GM18867 (cell line): ENCODE results near the gene FBXO21.
"Not testable (repeated sequence)": the region's sequence is repeated elsewhere in the genome, so short reads cannot be mapped to it uniquely, and the experiment has no call there.

Source experiments
- ATAC-seq: cut with Tn5 transposase; IDR thresholded peaks from one replicate; pipeline ENCODE4 v1.9.1; 2021; ENCODE audit warnings: mild to moderate bottlenecking, moderate library complexity; ENCODE audit not compliant: unreplicated experiment

Gene FBXO21, protein sequence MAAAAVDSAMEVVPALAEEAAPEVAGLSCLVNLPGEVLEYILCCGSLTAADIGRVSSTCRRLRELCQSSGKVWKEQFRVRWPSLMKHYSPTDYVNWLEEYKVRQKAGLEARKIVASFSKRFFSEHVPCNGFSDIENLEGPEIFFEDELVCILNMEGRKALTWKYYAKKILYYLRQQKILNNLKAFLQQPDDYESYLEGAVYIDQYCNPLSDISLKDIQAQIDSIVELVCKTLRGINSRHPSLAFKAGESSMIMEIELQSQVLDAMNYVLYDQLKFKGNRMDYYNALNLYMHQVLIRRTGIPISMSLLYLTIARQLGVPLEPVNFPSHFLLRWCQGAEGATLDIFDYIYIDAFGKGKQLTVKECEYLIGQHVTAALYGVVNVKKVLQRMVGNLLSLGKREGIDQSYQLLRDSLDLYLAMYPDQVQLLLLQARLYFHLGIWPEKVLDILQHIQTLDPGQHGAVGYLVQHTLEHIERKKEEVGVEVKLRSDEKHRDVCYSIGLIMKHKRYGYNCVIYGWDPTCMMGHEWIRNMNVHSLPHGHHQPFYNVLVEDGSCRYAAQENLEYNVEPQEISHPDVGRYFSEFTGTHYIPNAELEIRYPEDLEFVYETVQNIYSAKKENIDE

DNA sequence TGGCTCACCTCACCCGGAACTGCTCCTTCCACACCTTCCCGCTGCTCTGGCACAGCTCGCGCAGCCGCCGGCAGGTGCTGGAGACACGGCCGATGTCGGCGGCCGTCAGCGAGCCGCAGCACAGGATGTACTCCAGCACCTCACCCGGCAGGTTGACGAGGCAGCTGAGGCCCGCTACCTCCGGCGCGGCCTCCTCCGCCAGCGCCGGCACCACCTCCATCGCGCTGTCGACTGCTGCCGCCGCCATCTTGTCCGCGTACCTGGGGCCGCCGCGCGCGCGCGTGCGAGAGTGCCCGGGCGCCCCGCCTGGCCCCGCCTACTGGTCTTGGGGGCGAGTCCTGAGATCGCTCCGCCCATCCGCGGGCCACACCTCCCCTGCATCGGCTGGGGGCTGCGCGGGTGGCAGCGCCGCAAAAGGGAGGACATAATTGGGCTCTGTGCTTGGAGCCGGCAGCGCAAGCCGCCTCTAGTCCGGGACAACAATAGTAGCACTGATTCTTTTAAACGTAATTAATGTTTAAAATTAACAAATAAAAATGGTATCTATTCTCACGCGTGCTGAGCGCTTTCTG lies at the start of gene FBXO21:
Gene FBXO21, minus strand, starts transcription at position 261 of the 572 bp plus-strand sequence. Its CDS starts 14 bp downstream, at position 247.
- peak; percentile 92 for ATAC-seq

DNA sequence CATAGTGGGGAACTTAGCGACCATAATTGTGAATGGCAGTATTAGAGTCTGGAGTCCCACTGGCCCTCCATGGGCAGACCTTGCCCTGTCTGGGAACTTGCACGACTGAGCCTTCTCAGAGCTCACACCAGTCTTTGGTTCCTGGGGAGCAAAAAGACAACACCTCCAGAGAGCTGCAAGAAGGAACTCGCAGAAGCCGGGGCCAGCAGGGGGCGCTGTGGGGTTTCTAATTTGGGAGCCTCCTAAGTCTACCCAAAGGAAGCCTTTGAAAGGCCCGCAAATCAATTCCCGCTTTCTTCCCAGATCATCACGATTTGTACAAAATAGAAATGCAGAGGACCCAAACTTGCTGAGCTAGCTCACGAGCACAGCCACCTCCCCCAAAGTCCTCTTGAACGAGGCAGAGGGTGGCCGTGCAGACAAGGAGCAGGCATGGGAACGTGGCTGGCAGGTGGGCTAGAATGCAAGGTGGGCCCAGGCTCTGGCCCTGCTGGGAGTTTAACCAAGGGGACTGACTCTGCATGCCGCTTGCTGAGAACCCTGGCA lies 46.3 kb upstream of the FBXO21 start:
- no peak for ATAC-seq

DNA sequence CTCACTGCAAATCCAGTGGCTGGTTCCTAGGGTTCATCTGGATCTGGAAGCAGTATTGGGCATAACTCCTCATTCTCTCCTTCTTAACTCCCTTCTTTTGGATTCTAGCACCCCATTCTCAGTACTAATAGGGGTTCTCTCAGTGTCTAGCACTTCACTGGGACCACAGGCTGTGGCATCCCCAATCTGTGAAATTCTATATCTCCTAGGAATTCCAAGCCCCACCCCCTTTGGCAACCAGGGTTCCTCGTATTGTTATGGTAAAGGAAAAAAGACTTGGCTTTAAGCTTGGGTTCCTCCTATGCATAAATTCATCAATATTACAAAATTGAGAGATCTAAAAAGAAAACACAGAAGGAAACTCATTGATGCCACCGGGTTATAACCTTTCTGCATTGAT lies 45.0 kb upstream of the FBXO21 start:
- ATAC-seq, result no peak

DNA sequence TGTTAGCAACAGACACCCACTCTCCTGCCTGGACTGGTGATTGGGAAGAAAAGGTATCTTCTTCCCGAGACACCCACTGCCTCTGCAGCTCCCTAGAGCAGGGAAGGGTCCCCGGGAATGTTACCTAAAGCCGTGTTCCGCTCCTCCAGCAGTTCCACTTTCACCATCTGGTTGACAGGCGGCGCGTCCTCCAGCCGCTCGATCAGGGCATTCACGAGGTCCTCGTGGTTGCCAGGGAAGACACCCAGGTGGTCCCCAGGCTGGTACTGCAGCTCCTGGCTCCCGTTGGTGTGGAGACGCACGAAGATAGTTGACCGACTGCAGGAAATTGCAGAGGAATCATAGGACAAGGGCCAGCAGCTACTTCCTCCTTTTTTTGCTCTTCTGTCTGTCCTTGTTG lies 44.2 kb upstream of the FBXO21 start:
- no peak for ATAC-seq

DNA sequence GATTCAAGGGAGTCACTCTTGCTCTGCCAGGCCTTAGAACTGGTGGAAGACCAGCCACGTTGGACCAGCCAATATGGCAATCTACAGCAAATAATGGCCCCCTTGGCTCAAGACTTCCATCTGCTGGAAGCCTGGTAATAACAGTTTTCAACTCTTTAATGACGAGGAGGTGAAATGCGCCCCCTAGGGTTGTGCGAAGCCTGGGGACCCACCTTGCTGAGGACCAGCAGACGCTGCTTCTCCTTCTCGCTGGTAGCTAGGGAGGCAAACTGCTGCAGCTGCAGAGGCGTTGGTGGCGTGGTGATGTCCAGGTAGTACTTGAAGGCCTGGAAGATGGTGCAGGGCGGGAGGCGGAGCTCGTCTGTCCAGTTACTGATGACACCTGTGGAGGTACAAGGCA lies 41.5 kb upstream of the FBXO21 start:
- ATAC-seq, result no peak

DNA sequence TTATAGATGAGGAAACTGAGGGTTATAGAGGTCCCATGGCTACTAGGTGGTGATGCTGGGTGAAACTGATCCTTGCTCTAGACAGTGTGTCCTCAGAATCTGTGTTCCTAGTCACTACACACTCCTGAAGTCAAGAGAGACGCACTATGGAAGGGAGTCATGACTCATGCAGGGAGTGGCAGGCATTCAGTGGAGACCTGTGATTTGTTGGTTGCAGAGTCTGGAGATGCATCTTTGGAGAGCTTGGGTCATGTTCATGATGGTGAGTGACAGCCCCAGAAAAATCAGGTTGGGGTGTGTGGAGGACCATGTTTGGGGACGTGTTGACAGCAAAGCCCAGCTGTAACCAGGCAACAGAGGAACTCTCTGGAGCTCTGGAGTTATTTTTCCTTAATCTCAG lies 38.0 kb upstream of the FBXO21 start:
- no peak for ATAC-seq

DNA sequence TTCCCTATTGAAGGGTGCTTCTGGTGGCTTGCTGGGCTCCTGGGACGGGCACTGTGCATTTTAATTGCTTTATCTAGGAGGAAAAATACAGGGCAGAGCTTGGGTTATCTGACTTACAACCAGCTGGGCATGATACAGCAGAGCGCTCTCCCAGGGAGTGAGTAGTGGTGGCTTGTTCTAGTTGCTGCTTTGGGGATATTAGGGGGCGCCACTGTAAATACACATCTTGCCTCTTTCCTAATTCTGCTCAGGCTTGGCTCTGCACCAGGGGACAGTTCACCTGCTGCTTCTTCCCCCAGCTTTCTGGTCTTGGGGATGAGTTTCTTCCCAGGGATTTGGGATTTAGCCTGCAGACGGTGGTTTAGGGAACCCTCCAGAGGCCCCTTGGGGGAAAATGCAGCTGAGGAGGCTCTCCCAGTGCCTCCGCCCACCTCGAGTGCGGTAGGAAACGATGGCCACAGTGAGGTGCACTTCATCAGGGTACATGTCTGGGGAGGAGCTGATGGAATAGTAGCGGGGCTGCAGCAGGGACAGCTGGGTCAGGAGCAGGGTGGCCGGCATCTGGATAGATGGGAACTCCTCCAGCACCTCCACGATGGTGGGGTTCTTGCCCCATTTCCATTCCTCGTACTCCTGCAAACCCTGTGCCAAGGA lies 36.9 kb upstream of the FBXO21 start:
- ATAC-seq, result no peak

DNA sequence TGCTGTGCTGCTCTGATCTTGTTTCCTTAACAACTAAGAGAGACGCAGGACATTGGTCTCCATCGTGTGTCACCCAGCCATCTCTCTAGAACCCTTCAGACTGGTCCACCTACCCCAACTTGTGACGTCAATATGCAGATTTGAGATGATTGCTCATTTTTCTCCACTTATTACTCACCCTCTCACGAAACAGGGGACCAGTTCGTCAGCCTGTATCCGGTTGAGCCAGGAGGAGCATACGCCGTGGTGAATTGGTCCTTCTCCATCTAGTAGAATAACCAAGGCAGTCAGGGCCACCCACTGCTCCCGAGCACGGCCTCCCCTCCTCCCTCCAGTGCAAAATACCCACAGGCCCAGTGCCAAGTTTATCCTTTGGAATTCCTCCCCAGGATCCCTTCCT lies 36.2 kb upstream of the FBXO21 start:
- ATAC-seq, result no peak

DNA sequence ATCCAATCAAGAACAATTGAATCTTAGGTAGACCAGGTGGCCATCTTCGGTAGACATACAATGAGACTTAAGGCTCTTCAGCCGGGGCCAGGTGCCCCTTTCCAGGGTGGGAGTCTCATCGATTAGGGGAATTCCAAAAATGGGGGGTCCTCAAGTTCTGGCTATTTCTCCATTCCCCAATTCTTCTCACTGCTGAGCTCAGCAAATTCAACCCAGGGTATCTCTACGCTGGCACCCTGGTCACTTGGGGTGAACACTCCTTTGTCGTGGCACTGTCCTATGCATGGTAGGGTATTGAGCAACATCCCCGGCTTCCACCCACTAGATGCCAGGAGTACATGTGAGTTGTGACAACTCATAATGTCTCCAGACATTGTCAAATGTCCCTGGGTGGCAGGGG lies 34.9 kb upstream of the FBXO21 start:
- ATAC-seq, result no peak

DNA sequence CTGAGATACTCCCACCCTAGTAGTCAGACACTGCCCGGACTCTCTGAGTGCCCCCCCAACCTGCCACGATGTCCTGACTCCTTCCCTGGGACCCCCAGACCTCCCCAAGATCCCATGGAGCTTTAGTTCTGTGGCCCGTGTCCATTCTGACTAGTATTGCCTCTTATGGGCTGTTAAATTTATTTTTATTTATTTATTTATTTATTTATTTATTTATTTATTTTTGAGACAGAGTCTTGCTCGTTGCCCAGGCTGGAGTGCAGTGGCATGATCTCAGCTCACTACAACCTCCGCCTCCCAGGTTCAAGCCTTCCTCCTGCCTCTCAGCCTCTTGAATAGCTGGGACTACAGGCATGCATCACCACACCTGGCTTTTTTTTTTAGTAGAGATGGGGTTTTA lies 30.7 kb upstream of the FBXO21 start:
- not testable (repeated sequence) for ATAC-seq

DNA sequence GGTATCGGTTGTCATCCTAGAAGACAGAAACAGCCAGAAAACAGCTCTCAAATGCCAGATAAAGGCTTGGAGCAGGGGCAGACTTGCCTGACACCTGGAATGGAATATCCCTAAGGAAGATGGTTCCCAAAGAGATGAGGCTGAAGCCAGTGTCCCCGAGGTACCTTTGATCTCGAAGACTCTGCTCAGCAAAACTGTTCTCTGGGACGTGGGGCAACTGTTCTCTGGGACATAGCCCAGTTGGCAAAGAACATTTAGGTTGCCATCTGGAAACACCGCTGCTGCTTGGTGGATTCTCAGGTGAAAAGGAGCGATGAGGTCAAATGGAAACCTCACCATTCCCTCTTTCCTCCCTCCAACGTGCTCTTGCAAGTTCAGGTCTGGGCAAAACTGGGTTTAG lies 27.9 kb upstream of the FBXO21 start:
- ATAC-seq, result no peak

DNA sequence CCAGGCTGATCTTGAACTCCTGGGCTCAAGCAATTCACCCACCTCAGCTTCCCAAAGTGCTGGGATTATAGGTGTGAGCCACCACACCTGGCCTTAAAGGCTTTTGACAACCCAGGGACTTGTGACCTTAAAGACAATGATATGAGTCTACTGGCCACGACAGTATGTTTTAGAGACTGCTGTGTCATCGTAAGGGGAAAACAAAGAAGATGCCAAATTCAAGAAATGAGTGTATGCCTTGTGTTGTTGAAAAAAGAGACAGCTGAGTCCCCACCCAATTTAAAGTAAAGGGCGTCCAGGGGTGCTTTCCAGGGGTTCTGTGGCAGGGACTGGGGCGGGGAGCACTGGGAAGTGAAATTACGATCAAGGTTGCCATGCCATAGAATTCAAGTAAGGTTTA lies 26.4 kb upstream of the FBXO21 start:
- no peak for ATAC-seq

DNA sequence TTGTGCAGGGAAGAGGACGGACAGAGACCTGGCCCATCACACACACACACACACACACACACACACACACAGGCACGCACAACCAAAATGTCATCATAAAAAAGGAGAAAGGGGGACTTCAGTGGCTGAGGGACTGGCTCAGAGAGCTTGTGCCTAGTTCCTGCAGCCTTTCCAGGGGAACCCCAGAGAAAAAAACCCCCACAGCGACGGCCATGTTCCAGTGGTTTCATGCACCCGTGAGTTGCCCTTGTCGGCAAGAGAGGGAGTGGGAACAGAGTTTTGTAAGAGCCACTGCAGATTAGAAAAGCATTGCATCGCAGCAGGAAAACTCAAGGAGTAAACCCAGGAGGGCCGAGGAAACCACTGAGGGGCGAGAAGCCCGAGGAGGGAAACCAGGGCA lies 24.5 kb upstream of the FBXO21 start:
- ATAC-seq, result no peak

DNA sequence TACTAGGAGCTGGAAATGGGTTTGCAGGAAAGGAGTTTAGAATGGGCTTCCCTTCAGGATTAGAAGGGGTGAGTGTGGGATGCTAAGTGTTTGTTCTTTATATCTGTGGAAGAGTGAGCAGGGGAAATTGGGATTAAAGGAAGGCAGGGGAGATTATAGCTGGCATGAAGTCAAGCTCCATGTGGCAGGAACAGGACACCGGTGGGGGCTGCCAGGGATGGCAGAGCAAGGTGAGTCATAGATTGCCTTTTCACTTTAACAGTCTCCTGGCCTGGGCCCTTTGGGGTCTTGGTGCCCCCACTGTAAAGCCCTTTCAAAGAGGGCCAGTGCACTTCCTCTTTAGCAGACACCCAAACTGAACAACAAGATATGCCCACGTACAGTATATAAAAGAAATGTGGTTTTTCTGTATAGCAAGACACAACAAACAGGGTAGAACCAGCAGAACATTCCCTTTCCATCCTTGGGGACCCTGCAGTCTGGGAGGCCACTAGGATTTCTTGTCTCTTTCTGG lies 23.1 kb upstream of the FBXO21 start:
- no peak for ATAC-seq

DNA sequence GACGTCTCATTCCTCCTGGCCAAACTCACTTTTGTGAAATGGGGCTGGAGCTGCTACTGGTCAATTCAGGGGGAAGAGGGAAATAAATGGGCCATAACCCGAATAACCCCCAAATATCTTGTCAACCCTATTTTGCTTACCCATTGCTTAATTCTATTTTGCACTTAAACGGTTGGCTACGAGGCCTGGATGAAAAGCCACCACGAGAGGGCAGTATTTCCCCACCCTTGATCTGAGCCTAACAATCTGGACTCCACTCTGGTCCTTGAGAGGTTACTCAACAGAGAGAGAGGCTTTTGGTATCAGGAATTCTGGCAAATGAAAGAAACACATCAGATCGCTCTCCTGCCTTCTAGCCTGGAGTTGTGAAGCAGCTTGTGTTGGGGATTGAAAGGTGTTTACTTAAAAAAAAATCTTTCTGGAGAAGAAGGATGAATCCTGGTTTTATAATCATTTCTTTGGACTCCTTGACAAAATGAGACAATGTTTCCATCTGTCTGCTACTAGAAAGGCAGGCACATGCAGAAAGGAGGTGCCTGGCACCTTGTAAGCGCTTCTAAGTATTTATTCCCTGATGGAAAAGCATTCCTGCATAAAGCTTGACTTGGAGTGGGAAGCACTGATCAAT lies 22.4 kb upstream of the FBXO21 start:
- ATAC-seq, result peak; percentile 67

DNA sequence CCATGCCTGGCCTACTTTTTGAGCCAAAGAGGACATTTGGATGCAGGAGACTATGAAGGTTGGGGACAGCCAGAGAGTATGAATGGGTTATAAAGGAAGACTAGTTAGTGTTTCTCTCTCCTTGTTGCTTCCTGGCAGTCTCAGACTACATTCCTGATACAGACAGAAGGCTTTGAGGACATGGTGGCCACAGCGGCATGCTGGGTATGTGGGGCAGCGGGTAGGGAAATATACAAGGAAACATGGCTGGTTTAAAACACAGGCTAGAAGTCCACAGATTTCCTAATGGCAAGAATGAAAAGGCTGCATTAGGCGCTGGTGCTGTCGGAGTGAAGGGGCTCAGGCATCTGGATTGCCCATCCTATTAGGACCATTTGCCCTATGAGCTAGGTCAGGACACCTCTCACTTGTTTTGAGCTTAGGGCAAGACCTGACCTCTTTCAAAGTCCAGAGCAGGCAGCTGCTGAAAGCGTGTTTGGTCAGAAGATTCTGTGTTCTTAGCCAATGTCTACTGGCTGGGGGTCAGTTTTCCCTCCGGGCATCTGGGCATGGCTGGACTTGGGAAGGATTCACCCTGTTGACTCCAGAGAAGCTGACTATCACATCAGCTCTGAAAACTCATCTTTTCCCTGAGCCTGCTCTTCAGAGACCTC lies 20.1 kb upstream of the FBXO21 start:
- ATAC-seq, result no peak

DNA sequence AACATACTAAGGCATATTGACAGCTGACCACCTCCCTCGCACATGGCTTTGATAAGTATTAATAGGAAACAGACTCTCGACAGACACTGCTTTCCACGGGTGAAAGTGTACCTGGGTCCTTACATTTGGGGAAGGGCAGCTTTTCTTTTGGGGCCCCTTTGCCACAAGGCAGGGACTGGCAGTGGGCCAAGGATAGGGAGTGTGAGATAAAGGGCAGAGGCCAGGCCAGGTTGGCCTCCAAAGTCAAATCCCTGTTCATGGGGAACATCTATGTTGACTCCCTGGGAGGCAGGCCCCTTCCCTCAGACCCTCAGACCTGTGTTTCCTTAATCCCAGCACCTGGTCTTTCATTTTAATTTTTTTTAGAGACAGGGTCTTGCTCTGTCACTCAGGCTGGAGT lies 19.4 kb upstream of the FBXO21 start:
- no peak for ATAC-seq

DNA sequence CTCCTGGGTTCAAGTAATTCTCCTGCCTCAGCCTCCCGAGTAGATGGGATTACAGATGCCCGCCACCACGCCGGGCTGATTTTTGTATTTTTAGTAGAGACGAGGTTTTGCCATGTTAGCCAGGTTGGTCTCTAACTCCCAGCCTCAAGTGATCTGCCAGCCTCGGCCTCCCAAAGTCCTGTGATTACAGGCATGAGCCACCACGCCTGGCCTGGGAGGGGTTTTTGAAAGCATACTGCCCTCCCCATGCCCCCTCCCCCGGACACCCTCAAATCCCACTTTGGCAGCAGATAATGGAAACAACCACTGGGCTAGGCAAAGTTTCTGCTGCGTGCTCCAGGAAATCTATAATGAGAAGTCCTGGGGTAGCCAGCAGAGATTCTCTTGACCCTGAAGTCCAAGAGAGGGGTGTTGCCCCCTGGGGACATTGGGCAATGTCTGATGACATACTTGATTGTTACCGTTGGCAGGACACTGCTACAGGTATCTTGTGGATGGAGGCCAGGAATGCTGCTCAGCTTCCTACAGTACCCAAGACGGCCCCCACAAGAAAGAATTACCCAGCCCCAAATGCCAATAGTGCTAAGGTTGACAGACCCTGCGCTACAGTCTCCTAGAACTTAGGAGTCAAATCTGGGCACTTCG lies 18.7 kb upstream of the FBXO21 start:
- no peak for ATAC-seq

DNA sequence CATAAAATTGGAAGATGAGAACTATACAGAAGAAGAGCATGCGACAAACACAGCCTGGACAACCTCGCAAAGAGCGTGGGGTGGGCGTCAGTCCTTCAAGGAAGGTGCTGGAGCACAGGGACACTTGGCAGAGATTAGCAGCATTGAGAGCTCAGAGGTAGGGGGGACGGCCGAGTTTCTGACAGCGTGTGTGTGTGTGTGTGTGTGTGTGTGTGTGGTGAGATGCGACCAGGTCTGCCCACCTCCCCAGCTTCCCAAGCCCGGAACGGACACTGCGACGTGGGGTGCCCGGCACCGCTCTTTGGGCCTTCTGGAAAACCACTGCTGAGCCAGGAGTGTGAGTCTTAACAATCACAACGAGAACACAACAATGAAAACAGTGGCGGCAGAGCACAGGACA lies 17.9 kb upstream of the FBXO21 start:
- no peak for ATAC-seq

DNA sequence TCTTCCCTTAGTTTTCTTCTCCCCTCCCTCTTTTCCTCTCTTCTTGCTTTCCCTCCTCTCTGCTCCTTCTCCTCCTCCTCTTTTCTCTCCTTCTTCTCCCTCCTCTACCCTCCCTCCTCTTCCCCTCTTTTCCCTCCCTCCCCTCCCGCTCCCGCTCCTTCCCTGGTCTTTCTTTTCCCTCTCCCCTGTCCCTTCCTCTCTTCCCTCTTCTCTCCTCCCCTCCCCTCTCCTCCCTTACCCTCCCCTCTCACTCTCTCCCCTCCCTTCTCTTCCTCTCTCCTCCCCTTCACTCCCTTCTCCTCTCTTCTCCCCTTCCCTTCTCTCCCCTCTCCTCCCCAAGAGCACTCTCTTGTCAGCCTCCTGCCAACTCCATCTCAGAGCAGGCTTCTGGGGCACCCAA lies 17.4 kb upstream of the FBXO21 start:
- ATAC-seq, result no peak
